ENCODE data around the gene ENAM. TPM values are rescaled to one million over a fixed set of nuclear protein-coding genes. Genes with fewer than 3 reads are reported as not detected.

ENAM gene
- total and polyA plus RNA-seq, 9 of the 15 experiments (the other 6 are each of a cell fraction or from before 2014, with no cell fraction given), result 0.04 to 0.09 (median 0.04) TPM; not detected in 6

GRCh38 chr4:70687821-70688794 lies 59.6 kb downstream of the ENAM start, which contains the start of gene UTP3 (continued):
- TF ChIP-seq YY1 (IDR thresholded peaks at IDR 0.05; ENCODE audit: borderline replicate concordance in 1 of 3, control insufficient read depth in 1 of 3, extremely low read depth in 1 of 3, insufficient read depth in 3 of 3, insufficient read length in 1 of 3, insufficient replicate concordance in 2 of 3, low read depth in 1 of 3, low read length in 2 of 3) (peak in 2 of 3 experiments; percentile 32 to 53), NCOA2 (IDR thresholded peaks at IDR 0.05; ENCODE audit: partially characterized antibody in 2 of 2) (no peak), ZNF695 (CRISPR knock-in tag; IDR thresholded peaks at IDR 0.05) (no peak), PHTF2 (CRISPR knock-in tag; IDR thresholded peaks at IDR 0.05) (no peak), SP1 (CRISPR knock-in tag; IDR thresholded peaks at IDR 0.05) (peak; percentile 98), AFF1 (IDR thresholded peaks at IDR 0.05; ENCODE audit: low read depth in 1 of 2, partially characterized antibody in 2 of 2) (peak; percentile 82), PHB2 (IDR thresholded peaks at IDR 0.05; ENCODE audit: low read depth) (no peak), RFX1 (IDR thresholded peaks at IDR 0.05) (no peak), ARNT (IDR thresholded peaks at IDR 0.05) (peak; percentile 86 to 95; a peak in 3 of 4 replicates), POLR2G (IDR thresholded peaks at IDR 0.05; ENCODE audit: low read depth, low read length) (peak; percentile 83), SRF (CRISPR knock-in tag; IDR thresholded peaks at IDR 0.05) (peak in 1 of 2 experiments; percentile 67; a peak in 2 of 4 replicates), ZNF408 (CRISPR knock-in tag; IDR thresholded peaks at IDR 0.05; ENCODE audit: low read depth) (no peak), NFE2 (IDR thresholded peaks at IDR 0.05; ENCODE audit: low read depth) (0 out of 2 replicates have a peak, but pooled peaks have one; percentile 16)

All from K562 (cell line).